ENCODE data around the gene GPAM. TPM values are rescaled to one million over a fixed set of nuclear protein-coding genes. Genes with fewer than 3 reads are reported as not detected.

GPAM gene
- total and polyA plus RNA-seq, 2 donors (not counting 1 experiment from before 2014, with no cell fraction given) = 2.6 to 8.2 TPM

DNA sequence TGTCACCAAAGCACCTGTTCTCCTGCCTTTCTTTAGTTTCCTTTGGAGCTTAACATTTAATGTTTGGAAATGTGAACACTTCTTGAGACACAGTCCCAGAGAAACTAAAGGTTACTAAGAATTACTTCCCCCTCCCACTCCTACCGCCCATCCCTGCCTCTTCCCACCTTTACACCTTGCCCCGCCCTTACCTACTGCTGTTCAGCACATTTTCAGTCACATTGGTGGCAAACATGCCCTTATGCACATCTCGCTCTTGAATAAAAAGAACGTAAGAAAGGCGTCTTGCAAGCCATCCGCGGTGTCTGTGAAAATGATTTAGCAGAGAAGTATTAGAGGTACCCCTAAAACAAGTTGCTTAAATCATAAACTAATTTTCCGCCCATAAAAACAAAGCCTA lies 8.2 kb downstream of the GPAM start:
- no peak for ATAC-seq (ENCODE audit: low read depth)
- Histone ChIP-seq H3K4me2 (replicated peaks; ENCODE audit: low read depth, low read length, poor library complexity, severe bottlenecking) (no peak overlapping the region), H3K9ac (ENCODE audit: low read length) (no peak overlapping the region), H4K20me1 (ENCODE audit: control insufficient read depth, insufficient read depth, low read length, poor library complexity, severe bottlenecking) (no peaks in the 10 kb centered on the region), H3K36me3 (replicated peaks in 1 of 2; ENCODE audit: control extremely low read depth in 1 of 2, control insufficient read depth in 1 of 2, extremely low read depth in 1 of 2, insufficient read depth in 2 of 2, low read length in 1 of 2) (peaks cover 20 to 50% of the 10 kb centered on the region in 2 experiments), H2AFZ (ENCODE audit: insufficient read depth, low read depth, low read length, poor library complexity, severe bottlenecking) (no peak overlapping the region), H3K4me1 (ENCODE audit: control insufficient read depth in 2 of 2, insufficient read depth in 2 of 2, low read length in 2 of 2) (no peaks in the 10 kb centered on the region), H3K79me2 (ENCODE audit: control insufficient read depth, insufficient read depth, low read length) (no peaks in the 10 kb centered on the region), H3K4me3 (ENCODE audit: control extremely low read depth in 1 of 5, extremely low read depth in 1 of 5, insufficient read depth in 1 of 5, low read depth in 2 of 5, low read length in 4 of 5) (no peak overlapping the region), H3K27me3 (replicated peaks in 1 of 4; ENCODE audit: control extremely low read depth in 1 of 4, control insufficient read depth in 3 of 4, insufficient read depth in 4 of 4, low read length in 3 of 4) (no peaks in the 10 kb centered on the region), H3K27ac (ENCODE audit: low read length in 2 of 2) (no peak overlapping the region), H3K9me3 (ENCODE audit: control extremely low read depth in 1 of 3, control insufficient read depth in 2 of 3, insufficient read depth in 1 of 3, low read length in 2 of 3) (no peaks in the 10 kb centered on the region)
- TF ChIP-seq, protein P1, sequence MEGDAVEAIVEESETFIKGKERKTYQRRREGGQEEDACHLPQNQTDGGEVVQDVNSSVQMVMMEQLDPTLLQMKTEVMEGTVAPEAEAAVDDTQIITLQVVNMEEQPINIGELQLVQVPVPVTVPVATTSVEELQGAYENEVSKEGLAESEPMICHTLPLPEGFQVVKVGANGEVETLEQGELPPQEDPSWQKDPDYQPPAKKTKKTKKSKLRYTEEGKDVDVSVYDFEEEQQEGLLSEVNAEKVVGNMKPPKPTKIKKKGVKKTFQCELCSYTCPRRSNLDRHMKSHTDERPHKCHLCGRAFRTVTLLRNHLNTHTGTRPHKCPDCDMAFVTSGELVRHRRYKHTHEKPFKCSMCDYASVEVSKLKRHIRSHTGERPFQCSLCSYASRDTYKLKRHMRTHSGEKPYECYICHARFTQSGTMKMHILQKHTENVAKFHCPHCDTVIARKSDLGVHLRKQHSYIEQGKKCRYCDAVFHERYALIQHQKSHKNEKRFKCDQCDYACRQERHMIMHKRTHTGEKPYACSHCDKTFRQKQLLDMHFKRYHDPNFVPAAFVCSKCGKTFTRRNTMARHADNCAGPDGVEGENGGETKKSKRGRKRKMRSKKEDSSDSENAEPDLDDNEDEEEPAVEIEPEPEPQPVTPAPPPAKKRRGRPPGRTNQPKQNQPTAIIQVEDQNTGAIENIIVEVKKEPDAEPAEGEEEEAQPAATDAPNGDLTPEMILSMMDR (IDR thresholded peaks at IDR 0.05) = no peak
- TF ChIP-seq EZH2 (IDR thresholded peaks at IDR 0.05; ENCODE audit: borderline replicate concordance, insufficient read depth, low read depth, low read length, poor library complexity, severe bottlenecking) = no peak
- Mint-ChIP-seq H3K27ac (no peak overlapping the region), H3K4me3 (no peak overlapping the region), H3K27me3 (no peaks in the 10 kb centered on the region), H3K9me3 (ENCODE audit: insufficient read depth) (no peaks in the 10 kb centered on the region), H3K4me1 (no peaks in the 10 kb centered on the region)
- POLR2A ChIA-PET = no interaction called here
- WGBS (ENCODE audit: insufficient coverage) = 100% methylated on average over 2 of the region's 8 CpGs
- DNase-seq = no peak
- CTCF ChIA-PET = no interaction called here
- intact Hi-C loops (cut with micrococcal nuclease) = no loop called here

DNA sequence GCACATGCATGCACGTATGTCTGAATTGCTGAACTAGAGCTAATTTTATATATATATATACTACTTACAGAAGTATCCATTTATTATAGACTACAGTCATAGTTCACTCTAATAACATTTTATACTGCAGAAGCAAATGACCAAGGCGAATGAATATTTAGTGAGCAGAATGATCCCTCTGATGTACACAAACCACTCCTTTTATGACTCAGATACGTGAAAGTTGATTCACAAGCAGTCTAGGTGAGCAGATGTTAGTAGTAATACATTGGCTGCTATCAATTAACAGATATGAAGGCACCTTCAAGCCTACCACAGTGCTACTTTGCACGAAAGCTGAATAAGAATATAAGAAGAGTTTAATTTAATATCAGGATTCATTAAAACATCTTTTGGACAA lies 10.4 kb downstream of the GPAM start:
- H3K9me3 Mint-ChIP-seq (ENCODE audit: insufficient read depth) = no peaks in the 10 kb centered on the region
- Histone ChIP-seq H3K27me3 (replicated peaks in 1 of 4; ENCODE audit: control extremely low read depth in 1 of 4, control insufficient read depth in 3 of 4, insufficient read depth in 4 of 4, low read length in 3 of 4) (no peaks in the 10 kb centered on the region), H3K4me3 (ENCODE audit: control extremely low read depth in 1 of 5, extremely low read depth in 1 of 5, insufficient read depth in 1 of 5, low read depth in 2 of 5, low read length in 4 of 5) (no peak overlapping the region), H3K4me1 (ENCODE audit: control insufficient read depth in 2 of 2, insufficient read depth in 2 of 2, low read length in 2 of 2) (no peaks in the 10 kb centered on the region), H3K36me3 (replicated peaks in 1 of 2; ENCODE audit: control extremely low read depth in 1 of 2, control insufficient read depth in 1 of 2, extremely low read depth in 1 of 2, insufficient read depth in 2 of 2, low read length in 1 of 2) (peaks cover 19 to 52% of the 10 kb centered on the region in 2 experiments), H3K9ac (ENCODE audit: low read length) (no peak overlapping the region), H3K9me3 (ENCODE audit: control extremely low read depth in 1 of 3, control insufficient read depth in 2 of 3, insufficient read depth in 1 of 3, low read length in 2 of 3) (no peaks in the 10 kb centered on the region), H2AFZ (ENCODE audit: insufficient read depth, low read depth, low read length, poor library complexity, severe bottlenecking) (no peak overlapping the region), H3K27ac (ENCODE audit: low read length in 2 of 2) (no peak overlapping the region), H4K20me1 (ENCODE audit: control insufficient read depth, insufficient read depth, low read length, poor library complexity, severe bottlenecking) (no peaks in the 10 kb centered on the region), H3K79me2 (ENCODE audit: control insufficient read depth, insufficient read depth, low read length) (no peaks in the 10 kb centered on the region), H3K4me2 (replicated peaks; ENCODE audit: low read depth, low read length, poor library complexity, severe bottlenecking) (no peak overlapping the region)
- ATAC-seq (ENCODE audit: low read depth) = no peak
- no peaks in the 10 kb centered on the region for H3K27me3 Mint-ChIP-seq
- no peak for DNase-seq
- WGBS (ENCODE audit: insufficient coverage) = no CpG with 5 or more reads among the region's 4 CpGs
- no peak for TF ChIP-seq EZH2 (IDR thresholded peaks at IDR 0.05; ENCODE audit: borderline replicate concordance, insufficient read depth, low read depth, low read length, poor library complexity, severe bottlenecking)
- H3K4me1 Mint-ChIP-seq = no peaks in the 10 kb centered on the region
- no peak overlapping the region for H3K27ac Mint-ChIP-seq
- intact Hi-C loops (cut with micrococcal nuclease) = no loop called here
- CTCF ChIA-PET = interaction anchor here (1.5 to 1.7 kb wide), 2 partner anchors 9 to 36 kb away, joined by 6 to 8 read pairs; no protein-coding TSS in a partner anchor
- H3K4me3 Mint-ChIP-seq = no peak overlapping the region
- POLR2A ChIA-PET = no interaction called here
